D721Med (cell line): ENCODE measurements around the gene EPB41L2.
A peak's percentile ranks its signal among the peaks of the same experiment; 100 is the strongest.
"Not testable (repeated sequence)": the region's sequence is repeated elsewhere in the genome, so short reads cannot be mapped to it uniquely, and the experiment has no call there.

Experiments used
- DNase-seq: peaks from one replicate; pipeline ENCODE4 v3.0.0; 2011; ENCODE audit warnings: low spot score; ENCODE audit not compliant: insufficient read length
- FAIRE-seq: peaks from 2 replicates; lab custom pipeline; 2011; peaks lifted over from hg19 to GRCh38; lab: Jason Lieb, UNC
- CTCF ChIP-seq: IDR thresholded peaks from 2 replicates; pipeline ENCODE4 v1.5.1; 2012; ENCODE audit warnings: mild to moderate bottlenecking, control low read depth; ENCODE audit not compliant: insufficient read depth; ENCODE audit errors: missing control alignments

Gene EPB41L2

GRCh38 chr6:130993292-130993765 is 69.7 kb downstream of the EPB41L2 start:
- FAIRE-seq, result no peak
- no peak for DNase-seq
- no peak for TF ChIP-seq CTCF

- no peak for DNase-seq
- no peak for TF ChIP-seq CTCF
- no peak for FAIRE-seq
These were observed 71.5 kb downstream of the EPB41L2 start for GRCh38 chr6:130991422-130992137.

- not testable (repeated sequence) for DNase-seq, FAIRE-seq
These were observed 75.5 kb downstream of the EPB41L2 start for GRCh38 chr6:130987539-130987938.

GRCh38 chr6:130985115-130985514 is 77.9 kb downstream of the EPB41L2 start:
- DNase-seq (no peak), FAIRE-seq (no peak)
- no peak for TF ChIP-seq CTCF

GRCh38 chr6:130982941-130983456 is 80.0 kb downstream of the EPB41L2 start:
- no peak for TF ChIP-seq CTCF
- DNase-seq, result no peak
- no peak for FAIRE-seq

- peak; percentile 11 for FAIRE-seq
- DNase-seq, result no peak
- no peak for TF ChIP-seq CTCF
These were observed 80.9 kb downstream of the EPB41L2 start for GRCh38 chr6:130982135-130982534.

- no peak for DNase-seq
- no peak for FAIRE-seq
- no peak for TF ChIP-seq CTCF
These were observed 81.6 kb downstream of the EPB41L2 start for GRCh38 chr6:130981409-130981808.
